ENCODE measurements around the gene XG.

XG gene

DNA sequence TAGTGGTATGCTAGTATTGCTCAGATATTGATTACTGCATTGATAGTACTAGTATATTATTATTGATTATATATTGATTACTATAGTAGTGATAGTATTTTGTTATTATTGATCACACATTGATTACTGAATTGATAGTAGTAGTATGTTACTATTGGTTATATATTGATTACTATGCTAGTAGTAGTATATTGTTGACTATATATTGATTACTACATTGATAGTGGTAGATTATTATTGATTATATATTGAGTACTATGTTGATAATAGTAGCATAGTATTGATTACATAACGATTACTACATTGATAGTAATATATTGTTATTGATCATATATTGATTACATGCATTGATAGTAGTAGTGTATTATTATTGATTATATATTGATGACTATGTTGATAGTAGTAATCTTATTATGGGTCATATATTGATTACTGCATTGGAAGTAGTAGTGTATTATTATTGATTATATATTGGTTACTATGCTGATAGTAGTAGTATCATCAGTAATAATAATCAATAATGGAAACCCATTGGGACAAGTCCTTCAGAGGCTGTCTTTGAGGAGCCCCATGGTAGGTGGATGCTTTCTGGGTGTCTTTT is 107.5 kb downstream of the XG start:
- TF ChIP-seq, protein P1, sequence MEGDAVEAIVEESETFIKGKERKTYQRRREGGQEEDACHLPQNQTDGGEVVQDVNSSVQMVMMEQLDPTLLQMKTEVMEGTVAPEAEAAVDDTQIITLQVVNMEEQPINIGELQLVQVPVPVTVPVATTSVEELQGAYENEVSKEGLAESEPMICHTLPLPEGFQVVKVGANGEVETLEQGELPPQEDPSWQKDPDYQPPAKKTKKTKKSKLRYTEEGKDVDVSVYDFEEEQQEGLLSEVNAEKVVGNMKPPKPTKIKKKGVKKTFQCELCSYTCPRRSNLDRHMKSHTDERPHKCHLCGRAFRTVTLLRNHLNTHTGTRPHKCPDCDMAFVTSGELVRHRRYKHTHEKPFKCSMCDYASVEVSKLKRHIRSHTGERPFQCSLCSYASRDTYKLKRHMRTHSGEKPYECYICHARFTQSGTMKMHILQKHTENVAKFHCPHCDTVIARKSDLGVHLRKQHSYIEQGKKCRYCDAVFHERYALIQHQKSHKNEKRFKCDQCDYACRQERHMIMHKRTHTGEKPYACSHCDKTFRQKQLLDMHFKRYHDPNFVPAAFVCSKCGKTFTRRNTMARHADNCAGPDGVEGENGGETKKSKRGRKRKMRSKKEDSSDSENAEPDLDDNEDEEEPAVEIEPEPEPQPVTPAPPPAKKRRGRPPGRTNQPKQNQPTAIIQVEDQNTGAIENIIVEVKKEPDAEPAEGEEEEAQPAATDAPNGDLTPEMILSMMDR (IDR thresholded peaks at IDR 0.05; ENCODE audit: extremely low read depth, insufficient read depth, missing control alignments), result no peak
- in situ Hi-C loops (cut with MboI; ENCODE audit: low pct_unique_long_range_greater_than_20kb, low sequenced_read_pairs, unreplicated experiment), result no loop called here
- DNase-seq (ENCODE audit: low spot score), result no peak

DNA sequence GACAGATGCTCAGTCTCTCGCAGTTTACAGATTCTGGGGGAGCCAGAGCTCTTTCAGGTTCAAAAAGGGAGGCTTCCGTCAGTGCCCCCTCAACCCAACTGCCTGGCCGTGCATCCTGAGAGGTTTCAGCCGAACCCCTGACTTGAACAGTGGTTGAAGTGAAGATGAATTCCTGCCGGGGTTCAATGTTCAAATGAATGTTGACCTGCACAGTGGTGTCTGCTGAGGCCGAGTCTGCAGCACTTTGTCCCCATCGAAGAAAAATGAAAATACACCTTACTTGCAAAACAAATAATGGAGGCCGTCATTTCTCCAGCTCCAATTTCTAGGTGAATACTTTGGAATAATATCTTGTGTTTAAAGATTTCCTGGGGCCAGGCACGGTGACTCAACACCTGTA is 110.6 kb downstream of the XG start:
- TF ChIP-seq, protein P1 (IDR thresholded peaks at IDR 0.05; ENCODE audit: extremely low read depth, insufficient read depth, missing control alignments), result no peak
- no peak for DNase-seq (ENCODE audit: low spot score)
- in situ Hi-C loops (cut with MboI; ENCODE audit: low pct_unique_long_range_greater_than_20kb, low sequenced_read_pairs, unreplicated experiment), result no loop called here

DNA sequence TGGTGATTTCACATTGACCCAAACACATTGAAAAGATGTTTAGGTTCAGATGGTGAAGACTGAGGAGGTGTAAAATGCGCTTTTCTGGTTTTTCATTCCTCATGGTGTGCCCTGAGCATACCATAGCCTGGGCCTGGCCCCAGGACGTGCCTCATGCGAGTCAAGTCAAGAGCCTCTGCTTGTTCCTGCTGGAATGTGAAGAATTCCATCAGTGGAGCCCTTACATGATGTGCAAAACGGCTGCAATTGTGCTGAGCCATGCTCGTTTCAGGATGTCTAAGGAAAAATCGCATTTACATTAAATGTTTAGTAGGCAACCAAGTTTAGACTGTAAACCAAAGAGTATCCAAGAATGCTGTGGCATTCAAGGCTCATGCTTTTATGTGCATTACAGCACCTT is 111.8 kb downstream of the XG start:
- DNase-seq (ENCODE audit: low spot score), result no peak
- TF ChIP-seq, protein P1 (IDR thresholded peaks at IDR 0.05; ENCODE audit: extremely low read depth, insufficient read depth, missing control alignments), result no peak
- in situ Hi-C loops (cut with MboI; ENCODE audit: low pct_unique_long_range_greater_than_20kb, low sequenced_read_pairs, unreplicated experiment), result no loop called here

Measured in GM13977 (cell line).